ENCODE results near the gene PSME3IP1.
"Not testable (repeated sequence)": the region's sequence is repeated elsewhere in the genome, so short reads cannot be mapped to it uniquely, and the experiment has no call there.

Gene PSME3IP1

DNA sequence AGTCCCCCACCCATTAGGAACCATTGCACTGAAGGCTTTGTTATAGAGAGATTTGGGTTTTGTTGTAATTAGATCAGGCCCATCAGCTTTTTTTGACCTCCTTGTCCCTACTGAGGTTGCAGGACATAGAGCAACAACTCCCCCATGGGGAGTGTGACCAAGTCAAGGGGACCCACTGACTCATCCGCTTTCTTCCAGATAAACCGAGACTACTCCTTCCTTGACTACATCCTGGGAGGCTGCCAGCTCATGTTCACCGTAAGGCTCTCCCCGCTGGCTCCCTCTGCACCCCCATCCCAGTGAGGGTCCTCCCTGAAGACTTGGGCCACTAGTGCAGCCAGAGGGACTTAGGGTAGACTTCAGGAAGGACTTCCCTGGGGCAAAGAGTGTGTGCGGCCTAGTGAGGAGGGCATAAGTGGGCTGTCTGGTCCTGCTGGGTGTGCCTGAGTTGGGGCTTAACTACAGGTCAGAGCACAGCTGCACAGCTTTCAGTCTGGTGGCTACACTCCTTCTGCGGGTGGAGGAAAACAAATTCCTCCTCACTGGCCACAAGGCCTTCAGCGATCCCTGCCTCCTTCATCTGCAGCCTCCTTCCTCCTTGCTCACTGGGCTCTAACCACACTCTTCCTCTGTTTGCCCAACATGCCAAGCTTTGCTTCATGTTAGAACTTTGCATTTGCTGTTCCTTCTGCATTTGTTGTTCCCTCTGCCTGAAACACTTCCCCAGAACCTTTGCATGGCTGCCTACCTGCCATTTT lies 62.4 kb downstream of the PSME3IP1 start:
- no peak for DNase-seq

DNA sequence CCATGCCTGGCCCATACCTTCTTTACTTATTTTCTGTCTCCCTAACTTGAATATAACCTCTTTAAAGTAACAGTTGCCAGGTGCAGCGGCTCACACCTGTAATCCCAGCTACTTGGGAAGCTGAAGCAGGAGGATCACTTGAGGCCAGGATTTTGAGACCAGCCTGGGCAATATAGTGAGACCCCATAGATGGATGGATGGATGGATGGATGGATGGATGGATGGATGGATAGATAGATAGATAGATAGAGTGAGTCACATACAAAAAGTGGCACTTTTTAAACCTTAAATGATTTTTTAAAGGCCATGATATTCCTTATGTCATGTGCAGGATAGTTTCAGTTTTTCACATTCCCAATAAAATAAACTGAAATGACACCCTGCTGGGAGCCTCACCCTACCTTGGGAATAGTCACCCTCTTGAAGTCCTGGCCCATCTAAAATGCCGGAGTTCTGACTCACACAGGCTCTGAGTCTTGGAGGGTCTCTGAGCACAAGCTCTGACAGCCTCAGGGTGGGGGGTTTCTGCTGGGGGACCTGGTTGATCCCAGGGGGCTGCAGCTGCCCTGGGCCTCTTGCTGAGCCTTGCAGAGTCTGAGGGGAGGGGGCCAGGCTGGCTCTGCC lies 67.3 kb downstream of the PSME3IP1 start:
- no peak for DNase-seq

DNA sequence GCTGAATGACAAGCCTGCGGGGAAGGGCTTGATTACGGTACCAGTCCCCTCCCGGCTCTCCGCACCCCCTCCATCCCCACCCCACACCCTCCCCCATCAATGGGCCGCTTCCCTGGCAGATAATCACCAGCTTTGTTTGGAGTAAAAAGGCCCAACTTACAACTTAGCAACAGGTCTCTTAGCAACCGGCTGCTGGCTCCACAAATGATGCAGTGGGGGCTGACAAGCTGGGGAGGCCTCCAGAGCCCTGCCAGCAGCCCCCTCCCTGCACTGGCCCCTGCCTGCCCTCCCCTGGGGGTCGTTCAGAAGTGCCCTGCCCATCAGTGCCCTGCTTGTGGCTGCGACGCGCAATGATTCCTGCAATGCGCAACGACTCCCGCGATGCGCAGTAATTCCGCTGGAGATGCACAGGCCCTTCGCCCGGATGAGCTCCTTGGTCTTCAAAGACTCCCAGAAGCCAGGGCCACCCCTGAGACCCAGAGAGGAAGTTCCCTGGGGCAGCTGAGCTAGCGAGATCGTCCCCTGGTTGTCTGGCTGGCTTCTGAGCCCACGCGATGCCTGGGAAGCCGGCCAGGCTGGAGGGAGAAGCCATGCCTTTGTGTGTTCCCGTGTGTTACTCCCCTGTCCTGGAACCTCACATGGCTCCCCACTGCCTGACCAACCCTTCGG lies 70.2 kb downstream of the PSME3IP1 start:
- no peak for DNase-seq

DNA sequence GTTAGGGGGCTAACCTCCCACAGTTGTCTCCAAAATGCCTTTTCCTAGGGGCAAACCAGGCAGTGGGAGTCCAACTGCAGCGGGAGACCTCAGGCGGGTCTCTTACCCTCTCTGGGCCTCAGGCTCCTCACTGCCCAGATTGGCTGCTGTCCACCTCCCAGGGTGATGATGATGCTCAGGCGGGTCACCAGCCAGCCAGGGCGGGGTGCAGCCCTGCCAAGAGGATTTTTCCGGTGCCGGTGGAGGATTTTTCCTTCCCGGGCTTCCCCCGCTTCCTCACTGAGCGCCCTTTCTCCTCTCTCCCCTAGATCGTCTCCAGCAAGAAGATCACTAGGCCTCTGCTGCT lies 70.7 kb downstream of the PSME3IP1 start:
- DNase-seq, result no peak

DNA sequence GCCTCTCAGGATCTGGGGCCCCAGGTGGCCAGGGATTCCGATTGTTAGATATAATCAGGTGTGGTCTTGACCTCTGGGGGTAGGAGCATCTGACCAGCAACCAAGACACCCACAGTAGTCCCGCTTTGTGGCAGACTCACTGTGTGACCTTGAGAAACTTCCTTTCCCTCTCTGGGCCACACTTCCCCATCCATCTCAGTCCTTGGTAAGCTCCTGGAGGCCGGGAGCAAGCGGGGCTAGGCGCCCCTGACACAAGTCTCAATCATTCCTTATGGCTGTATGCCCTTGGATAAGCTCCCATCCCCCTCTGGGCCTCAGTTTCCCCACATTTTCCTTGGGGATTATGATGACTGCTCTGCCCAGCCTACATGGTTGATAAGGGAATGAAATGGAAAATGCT lies 72.2 kb downstream of the PSME3IP1 start:
- no peak for DNase-seq

DNA sequence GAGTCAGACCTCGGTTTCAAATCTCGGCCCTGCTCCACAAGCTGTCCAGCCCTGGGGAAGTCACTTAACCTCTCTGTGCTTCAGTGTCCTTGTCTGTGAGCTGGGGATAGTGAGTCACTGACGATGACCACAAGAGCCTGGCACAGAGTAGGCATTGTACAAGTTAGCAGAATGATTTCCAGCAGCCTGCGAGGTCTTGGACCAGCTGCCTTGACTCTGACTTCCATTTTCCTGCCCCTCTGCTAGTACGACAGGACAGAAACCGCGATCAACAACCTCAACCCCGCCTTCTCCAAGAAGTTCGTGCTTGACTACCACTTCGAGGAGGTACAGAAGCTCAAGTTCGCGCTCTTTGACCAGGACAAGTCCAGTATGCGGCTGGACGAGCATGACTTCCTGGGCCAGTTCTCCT lies 72.8 kb downstream of the PSME3IP1 start:
- no peak for DNase-seq

DNA sequence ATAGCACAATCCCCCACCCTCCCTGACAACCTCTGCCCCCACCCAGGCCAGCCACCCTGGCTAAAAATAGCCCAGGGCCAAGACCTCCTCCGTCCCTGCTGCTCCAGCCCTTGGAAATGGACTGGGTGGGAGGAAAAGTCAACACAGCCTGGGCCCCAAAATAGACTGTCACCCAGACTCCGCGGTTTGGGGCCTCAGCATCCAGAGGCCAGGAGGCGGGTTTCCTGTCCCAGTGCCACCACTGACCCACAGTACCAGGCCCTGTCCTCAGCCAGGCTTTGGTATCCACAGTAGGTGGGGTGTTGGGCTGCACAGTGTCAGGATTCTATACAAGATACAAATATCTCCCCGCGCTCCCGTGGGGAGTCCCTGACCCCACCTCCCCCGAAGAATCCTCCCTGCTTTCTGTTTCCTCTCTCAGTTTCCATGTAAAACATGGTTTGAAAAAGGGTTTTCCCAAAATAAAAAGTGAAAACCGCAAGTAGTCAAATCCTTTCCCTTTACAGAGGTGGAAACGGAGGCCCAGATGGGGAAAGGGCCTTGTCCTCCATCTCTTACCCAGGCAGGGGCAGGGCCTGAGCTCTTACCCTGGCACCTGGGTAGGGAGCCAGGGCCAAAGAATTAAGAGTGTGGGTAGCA lies 73.3 kb downstream of the PSME3IP1 start:
- no peak for DNase-seq

DNA sequence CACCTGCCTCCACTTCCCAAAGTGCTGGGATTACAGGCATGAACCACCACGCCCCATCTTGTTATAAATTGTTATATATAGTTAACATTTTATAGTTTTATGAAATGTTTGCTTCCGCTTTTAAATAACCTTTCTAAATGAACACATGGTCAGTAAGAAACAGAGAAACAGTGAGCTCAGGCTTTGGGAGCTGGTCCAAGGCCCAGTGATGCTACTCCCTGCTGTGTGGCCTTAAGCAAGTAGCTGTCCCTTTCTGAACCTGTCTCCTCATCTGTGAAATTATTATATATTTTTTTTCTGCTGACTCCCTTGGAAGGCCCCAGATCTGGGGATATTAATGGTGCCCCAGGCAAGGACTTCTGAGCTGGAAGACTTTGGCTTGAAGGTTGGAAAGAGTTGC lies 74.4 kb downstream of the PSME3IP1 start:
- DNase-seq, result no peak

DNA sequence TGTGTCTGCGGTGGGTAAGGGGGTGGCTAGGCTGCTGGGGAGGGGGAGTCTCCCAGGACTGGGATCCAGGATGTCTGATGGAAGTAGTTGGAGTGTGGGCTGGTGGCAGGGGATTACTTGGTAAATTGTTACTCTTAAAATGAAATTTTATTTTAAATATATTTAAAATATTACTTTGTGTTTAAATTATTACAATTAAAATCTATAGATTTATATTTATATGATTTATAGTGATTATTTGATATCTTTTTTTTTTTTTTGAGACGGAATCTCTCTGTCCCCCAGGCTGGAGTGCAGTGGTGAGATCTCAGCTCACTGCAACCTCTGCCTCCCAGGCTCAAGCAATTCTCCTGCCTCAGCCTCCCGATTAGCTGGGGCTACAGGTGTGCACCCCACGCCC lies 74.9 kb downstream of the PSME3IP1 start:
- DNase-seq, result no peak

DNA sequence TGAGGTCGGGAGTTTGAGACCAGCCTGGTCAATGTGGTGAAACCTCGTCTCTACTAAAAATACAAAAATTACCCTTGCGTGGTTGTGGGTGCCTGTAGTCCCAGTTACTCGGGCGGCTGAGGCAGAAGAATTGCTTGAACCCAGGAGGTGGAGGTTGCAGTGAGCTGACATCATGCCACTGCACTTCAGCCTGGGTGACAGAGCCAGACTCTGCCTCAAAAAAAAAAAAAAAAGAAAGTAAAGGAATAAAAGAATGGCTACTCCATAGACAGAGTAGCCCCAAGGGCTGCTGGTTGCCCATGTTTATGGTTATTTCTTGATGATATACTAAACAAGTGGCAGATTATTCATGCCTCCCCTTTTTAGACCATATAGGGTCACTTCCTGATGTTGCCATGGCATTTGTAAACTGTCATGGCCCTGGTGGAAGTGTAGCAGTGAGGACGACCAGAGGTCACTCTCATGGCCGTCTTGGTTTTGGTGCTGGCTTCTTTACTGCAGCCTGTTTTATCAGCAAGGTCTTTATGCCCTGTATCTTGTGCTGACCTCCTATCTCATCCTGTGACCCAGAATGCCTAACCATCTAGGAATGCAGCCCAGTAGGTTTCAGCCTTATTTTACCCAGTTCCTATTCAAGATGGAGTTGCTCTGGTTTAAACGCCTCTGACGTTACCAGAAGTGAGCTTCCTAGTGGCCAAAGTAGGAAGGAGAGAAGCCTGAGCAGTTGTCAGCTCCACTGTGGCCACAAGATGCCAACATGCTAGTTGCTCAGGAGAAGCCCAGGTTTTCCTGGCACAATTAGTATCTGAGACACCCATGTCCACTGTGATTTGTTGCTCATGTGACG lies 76.4 kb downstream of the PSME3IP1 start:
- not testable (repeated sequence) for DNase-seq

DNA sequence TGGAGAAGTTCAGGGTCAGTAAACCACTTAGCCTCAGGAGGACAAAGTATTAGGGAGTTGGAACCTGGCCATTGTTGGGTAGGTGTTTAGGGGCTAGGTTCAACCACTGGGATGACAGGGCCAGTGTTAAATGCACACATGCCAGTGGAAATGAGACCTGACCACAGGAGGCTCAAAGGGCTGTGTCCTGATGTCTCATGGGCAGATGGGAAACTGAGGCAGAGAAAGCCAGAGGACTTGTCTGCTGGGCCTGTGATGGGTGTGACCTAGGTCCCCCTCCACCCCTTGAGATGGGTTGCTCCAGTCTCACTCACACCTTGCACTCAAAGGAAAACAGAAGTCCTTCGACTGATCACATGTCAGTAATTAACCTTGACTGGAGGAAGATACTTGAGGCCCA lies 77.4 kb downstream of the PSME3IP1 start:
- DNase-seq, result no peak

DNA sequence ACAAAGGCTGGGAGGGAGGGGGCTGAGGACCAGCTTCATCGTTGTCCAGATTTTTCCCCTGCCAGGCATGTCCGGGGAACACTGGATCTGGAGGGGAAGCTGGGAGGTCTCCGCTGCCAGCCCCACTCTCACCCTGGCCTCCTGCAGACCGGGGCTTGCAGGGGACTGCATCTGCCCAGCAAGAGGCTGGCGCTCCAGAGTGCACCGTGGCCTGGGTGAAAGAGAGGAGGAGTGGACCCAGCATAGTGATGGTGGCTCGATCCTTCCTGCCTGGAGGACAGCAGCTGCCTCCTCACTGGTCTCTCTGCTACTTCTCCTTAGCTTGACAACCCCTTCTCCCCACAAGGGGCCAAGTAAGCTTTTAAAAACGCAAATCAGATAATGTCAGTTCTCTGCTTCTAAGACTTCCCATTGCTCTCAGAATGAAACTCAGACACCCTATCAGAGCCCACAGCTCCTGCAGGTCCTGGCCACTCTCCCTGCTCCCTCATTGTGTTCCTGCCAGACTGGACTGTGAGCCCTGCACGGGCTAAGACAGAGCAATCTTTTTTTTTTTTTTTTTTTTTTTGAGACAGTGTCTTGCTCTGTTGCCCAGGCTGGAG lies 78.4 kb downstream of the PSME3IP1 start:
- no peak for DNase-seq

DNA sequence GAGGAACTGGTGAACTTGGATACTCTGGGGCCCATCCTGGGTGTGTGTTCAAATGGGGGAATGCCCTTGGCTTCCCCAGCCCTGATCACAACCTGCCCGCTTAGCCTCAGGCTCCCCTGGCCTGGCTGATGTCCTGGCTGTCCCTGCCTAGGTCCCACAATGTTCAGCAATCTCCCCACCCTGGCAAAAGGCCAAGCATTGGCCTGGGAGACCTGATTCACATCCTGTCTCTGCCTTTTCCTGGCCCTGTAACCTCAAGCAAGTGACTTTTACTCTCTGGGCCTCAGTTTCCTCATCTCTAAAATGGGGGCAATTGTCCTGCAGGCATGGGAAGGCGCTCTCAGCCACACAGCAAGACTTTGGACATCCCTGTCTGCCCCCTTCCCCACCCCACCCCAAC lies 79.1 kb downstream of the PSME3IP1 start:
- DNase-seq, result no peak

DNA sequence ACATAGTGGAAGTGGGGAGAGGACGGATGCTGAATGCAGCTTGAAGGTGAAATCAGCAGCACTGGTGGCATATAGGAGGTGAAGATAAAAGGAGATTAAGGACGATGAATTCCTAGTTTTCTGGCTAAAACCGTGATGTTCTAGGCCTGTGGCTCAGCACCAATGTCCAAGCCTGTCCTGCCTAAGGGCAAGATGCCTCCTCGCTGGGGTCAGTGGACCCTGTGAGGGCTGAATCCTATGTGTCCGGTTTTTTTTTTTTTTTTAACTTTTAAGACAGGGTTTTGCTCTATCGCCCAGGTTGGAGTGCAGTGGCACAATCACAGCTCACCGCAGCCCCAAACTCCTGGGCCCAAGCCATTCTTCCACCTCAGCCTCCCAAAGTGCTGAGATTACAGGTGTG lies 80.7 kb downstream of the PSME3IP1 start:
- DNase-seq, result no peak

DNA sequence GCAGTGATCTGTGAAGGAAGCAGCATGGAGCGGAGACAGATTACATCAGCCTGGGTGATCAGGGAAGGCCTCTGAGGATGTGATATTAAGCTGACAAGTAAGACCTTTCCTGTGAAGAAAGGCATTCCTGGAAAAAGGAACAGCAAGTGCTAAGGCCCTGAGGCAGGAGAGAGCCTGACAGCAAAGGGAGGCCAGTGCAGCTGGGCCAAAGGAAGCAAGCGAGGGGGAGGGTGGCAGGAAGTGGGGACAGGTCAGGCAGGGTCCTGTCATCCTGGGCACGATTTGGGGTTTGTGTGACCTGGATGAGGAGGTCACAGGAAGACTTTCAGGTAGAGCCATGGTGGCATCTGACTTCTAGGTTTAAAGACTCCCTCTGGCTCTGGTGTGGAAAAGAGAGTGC lies 81.1 kb downstream of the PSME3IP1 start:
- no peak for DNase-seq

DNA sequence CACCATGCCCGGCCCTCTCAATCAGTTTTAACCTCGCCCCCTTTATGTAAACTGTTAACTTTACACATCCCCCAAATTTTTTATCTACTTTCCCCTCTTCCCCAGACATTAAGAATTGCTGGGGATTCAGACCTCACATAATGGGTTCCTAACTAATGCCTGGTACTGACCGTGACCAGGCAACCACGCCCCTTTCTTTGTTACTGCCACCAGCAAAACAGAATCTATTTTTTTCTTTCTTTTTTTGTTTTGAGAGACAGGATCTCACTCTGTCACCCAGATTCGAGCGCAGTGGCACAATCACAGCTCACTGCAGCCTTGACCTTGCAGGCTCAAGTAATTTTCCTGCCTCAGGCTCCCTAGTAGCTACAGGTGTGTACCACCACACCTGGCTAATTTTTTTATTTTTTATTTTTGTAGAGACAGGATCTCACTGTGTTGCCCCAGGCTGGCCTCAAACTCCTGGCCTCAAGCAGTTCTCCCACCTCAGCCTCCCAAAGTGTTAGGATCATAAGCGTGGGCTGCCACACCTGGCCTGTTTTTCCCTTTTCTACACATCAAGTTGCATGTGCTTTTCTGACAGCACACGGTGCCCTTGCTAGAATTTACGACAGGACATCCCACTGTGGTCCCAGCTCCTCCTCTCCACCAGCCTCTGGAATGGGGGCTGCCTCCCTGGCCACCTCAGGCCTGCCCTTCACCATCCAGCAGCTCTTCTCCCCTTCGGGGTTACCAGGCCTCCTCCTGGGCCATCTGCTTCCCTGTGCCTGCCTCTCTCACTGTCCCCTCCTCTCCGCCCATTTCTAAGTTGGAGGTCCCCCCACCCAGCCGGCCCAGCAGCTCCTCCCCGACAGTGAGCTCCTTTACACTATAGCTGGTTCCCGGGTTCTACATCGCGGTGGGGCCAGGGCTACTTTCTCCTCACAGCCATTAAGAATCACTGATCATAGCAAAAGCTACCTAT lies 82.7 kb downstream of the PSME3IP1 start:
- DNase-seq, result no peak

Measured in central memory CD4-positive, alpha-beta T cell (primary cell).